GM18526 (cell line): ENCODE results near the gene ADAMTS8.

Experiments used
- POLR2A ChIP-seq: IDR thresholded peaks from 3 replicates; pipeline ENCODE4 v1.6.1; 2011; ENCODE audit not compliant: insufficient read length; ENCODE audit errors: extremely low read depth

Gene ADAMTS8

GRCh38 chr11:130405428-130405827 is 23.0 kb downstream of the ADAMTS8 start:
- no peak for TF ChIP-seq POLR2A

GRCh38 chr11:130404727-130405126 is 23.7 kb downstream of the ADAMTS8 start:
- TF ChIP-seq POLR2A, result no peak

- no peak for TF ChIP-seq POLR2A
Observed at GRCh38 chr11:130403967-130404366, 24.4 kb downstream of the ADAMTS8 start.

GRCh38 chr11:130403271-130403804 is 25.1 kb downstream of the ADAMTS8 start:
- no peak for TF ChIP-seq POLR2A

- TF ChIP-seq POLR2A, result no peak
Observed at GRCh38 chr11:130402570-130402969, 25.8 kb downstream of the ADAMTS8 start.

GRCh38 chr11:130400781-130401483 is 27.5 kb downstream of the ADAMTS8 start:
- TF ChIP-seq POLR2A, result no peak

GRCh38 chr11:130399196-130399595 is 29.2 kb downstream of the ADAMTS8 start:
- no peak for TF ChIP-seq POLR2A

- no peak for TF ChIP-seq POLR2A
Observed at GRCh38 chr11:130397780-130398179, 30.6 kb downstream of the ADAMTS8 start.

GRCh38 chr11:130396965-130397364 is 31.4 kb downstream of the ADAMTS8 start:
- no peak for TF ChIP-seq POLR2A

GRCh38 chr11:130394615-130395014 is 33.8 kb downstream of the ADAMTS8 start:
- no peak for TF ChIP-seq POLR2A

GRCh38 chr11:130391711-130392110 is 36.7 kb downstream of the ADAMTS8 start:
- no peak for TF ChIP-seq POLR2A

GRCh38 chr11:130390071-130390758 is 38.2 kb downstream of the ADAMTS8 start:
- TF ChIP-seq POLR2A, result no peak

GRCh38 chr11:130389335-130389935 is 39.0 kb downstream of the ADAMTS8 start:
- TF ChIP-seq POLR2A, result no peak

- no peak for TF ChIP-seq POLR2A
Observed at GRCh38 chr11:130388607-130389205, 39.7 kb downstream of the ADAMTS8 start.

- no peak for TF ChIP-seq POLR2A
Observed at GRCh38 chr11:130386056-130386455, 42.4 kb downstream of the ADAMTS8 start.
